ENCODE results near the gene SLC12A9. TPM values are rescaled to one million over a fixed set of nuclear protein-coding genes. Genes with fewer than 3 reads are reported as not detected.

The SLC12A9 gene
- total and polyA plus RNA-seq, 2 of the 4 experiments (the other 2 are of a cell fraction) = 4.5 to 16.2 TPM

DNA sequence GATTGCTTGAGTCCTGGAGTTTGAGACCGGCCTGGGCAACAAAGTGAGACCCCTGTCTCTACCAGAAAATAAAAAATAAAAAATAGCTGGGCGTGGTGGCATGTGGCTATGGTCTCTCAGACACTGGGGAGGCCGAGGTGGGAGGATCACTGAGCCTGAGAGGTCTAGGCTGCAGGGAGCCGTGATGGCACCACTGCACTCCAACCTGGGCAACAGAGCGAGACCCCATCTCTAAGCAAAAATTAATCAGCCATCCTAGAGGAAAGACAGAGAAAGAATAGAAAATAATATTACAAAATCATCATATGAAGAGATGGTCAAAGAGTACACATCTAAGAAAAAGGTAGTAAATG, 20.3 kb upstream of the SLC12A9 start:
- no peaks in the 10 kb centered on the region for H4K20me1 ChIP-seq (ENCODE audit: insufficient read depth, low read length)
- H3K56ac ChIP-seq (ENCODE audit: extremely low read depth, insufficient read depth, low read length) = no peak overlapping the region
- H2BK15ac ChIP-seq (ENCODE audit: low read depth, low read length) = no peak overlapping the region
- H3K79me1 ChIP-seq (ENCODE audit: low read depth in 1 of 2, low read length in 2 of 2) = peaks cover 0 to 5% of the 10 kb centered on the region in 2 experiments; a peak in 1 of 4 replicates
- no peak overlapping the region for H2AK5ac ChIP-seq (ENCODE audit: low read depth, low read length)
- H3K9me1 ChIP-seq (ENCODE audit: insufficient read depth, low read length) = no peaks in the 10 kb centered on the region
- no peak overlapping the region for H2BK5ac ChIP-seq (ENCODE audit: low read depth, low read length, poor library complexity, severe bottlenecking)
- TF ChIP-seq NFE2L2 (IDR thresholded peaks at IDR 0.05; ENCODE audit: low read depth, low read length) = no peak
- no peak for TF ChIP-seq SMC3 (IDR thresholded peaks at IDR 0.05; ENCODE audit: low read depth, low read length)
- TF ChIP-seq, protein P1, sequence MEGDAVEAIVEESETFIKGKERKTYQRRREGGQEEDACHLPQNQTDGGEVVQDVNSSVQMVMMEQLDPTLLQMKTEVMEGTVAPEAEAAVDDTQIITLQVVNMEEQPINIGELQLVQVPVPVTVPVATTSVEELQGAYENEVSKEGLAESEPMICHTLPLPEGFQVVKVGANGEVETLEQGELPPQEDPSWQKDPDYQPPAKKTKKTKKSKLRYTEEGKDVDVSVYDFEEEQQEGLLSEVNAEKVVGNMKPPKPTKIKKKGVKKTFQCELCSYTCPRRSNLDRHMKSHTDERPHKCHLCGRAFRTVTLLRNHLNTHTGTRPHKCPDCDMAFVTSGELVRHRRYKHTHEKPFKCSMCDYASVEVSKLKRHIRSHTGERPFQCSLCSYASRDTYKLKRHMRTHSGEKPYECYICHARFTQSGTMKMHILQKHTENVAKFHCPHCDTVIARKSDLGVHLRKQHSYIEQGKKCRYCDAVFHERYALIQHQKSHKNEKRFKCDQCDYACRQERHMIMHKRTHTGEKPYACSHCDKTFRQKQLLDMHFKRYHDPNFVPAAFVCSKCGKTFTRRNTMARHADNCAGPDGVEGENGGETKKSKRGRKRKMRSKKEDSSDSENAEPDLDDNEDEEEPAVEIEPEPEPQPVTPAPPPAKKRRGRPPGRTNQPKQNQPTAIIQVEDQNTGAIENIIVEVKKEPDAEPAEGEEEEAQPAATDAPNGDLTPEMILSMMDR (conservative IDR thresholded peaks at IDR 0.05; ENCODE audit: low read depth, low read length) = no peak
- TF ChIP-seq FOS (IDR thresholded peaks at IDR 0.05; ENCODE audit: low read depth, low read length) = no peak
- TF ChIP-seq RAD21 (IDR thresholded peaks at IDR 0.05; ENCODE audit: low read length) = no peak
- TF ChIP-seq ELK1 (IDR thresholded peaks at IDR 0.05; ENCODE audit: borderline replicate concordance, low read depth, low read length) = no peak
- H2AFZ ChIP-seq (replicated peaks; ENCODE audit: low read length, poor library complexity) = no peak overlapping the region
- no peak overlapping the region for H2BK20ac ChIP-seq (ENCODE audit: low read depth, low read length)
- dilution Hi-C loops (cut with HindIII; ENCODE audit: low sequenced_read_pairs, unreplicated experiment) = no loop called here
- no TSS peak for BruUV-seq (replicated peaks)
- no CpG with 5 or more reads among the region's 5 CpGs for WGBS, 2 experiments (ENCODE audit: extremely low coverage in 2 of 2, insufficient read length in 1 of 2)
- in situ Hi-C loops (cut with MboI; ENCODE audit: low sequenced_read_pairs) = no loop called here
- H3K4ac ChIP-seq (ENCODE audit: low read depth, low read length) = no peak overlapping the region
- H3K4me3 ChIP-seq (ENCODE audit: insufficient read depth, low read depth, low read length) = no peak overlapping the region
- H3K18ac ChIP-seq (ENCODE audit: low read depth, low read length) = no peak overlapping the region
- no peak overlapping the region for H3K27ac ChIP-seq (ENCODE audit: insufficient read depth, low read length)
- no peak overlapping the region for H2BK120ac ChIP-seq (ENCODE audit: low read depth, low read length)
- H3K36me3 ChIP-seq (ENCODE audit: control insufficient read depth, insufficient read depth, low read length) = no peaks in the 10 kb centered on the region
- H4K5ac ChIP-seq (ENCODE audit: low read depth, low read length) = no peak overlapping the region
- H3K4me2 ChIP-seq (ENCODE audit: low read depth, low read length) = no peak overlapping the region
- H3K27me3 ChIP-seq (ENCODE audit: control insufficient read depth, insufficient read depth, low read length) = no peaks in the 10 kb centered on the region
- no peak for DNase-seq
- H4K8ac ChIP-seq (ENCODE audit: low read depth in 2 of 2, low read length in 2 of 2) = no peak overlapping the region
- intact Hi-C loops (cut with micrococcal nuclease) = loop anchor here (10.0 kb wide), 1 partner anchor 247 kb away; the partner anchor contains the start of genes FBXO24 and LRCH4
- ChIA-PET CTCF (interaction anchor here (1.1 kb wide), 1 partner anchor 107 kb away, joined by 4 read pairs; no protein-coding TSS in a partner anchor), POLR2A (ENCODE audit: unreplicated experiment) (no interaction called here)
- H3K4me1 ChIP-seq (ENCODE audit: control insufficient read depth, insufficient read depth, low read length) = no peaks in the 10 kb centered on the region
- no peak overlapping the region for H3K9ac ChIP-seq (ENCODE audit: low read depth, low read length)
- H3K9me3 ChIP-seq (ENCODE audit: control insufficient read depth, insufficient read depth, low read length) = no peaks in the 10 kb centered on the region
- no peak overlapping the region for H2AK9ac ChIP-seq (replicated peaks; ENCODE audit: low read depth, low read length, poor library complexity)
- no peak overlapping the region for H4K91ac ChIP-seq (ENCODE audit: insufficient read depth, low read depth, low read length)
- H3K14ac ChIP-seq (replicated peaks; ENCODE audit: low read depth, low read length) = no peak overlapping the region
- H3K23ac ChIP-seq (ENCODE audit: low read depth, low read length) = no peak overlapping the region
- no peak for ATAC-seq (ENCODE audit: low read depth)

All from IMR-90 (cell line).